Measurements from ENCODE around the gene HEXIM1. TPM values are rescaled to one million over a fixed set of nuclear protein-coding genes. Genes with fewer than 3 reads are reported as not detected.

HEXIM1 gene
- total and polyA plus RNA-seq, 10 donors, result 12.9 to 43.1 (median 26.7) TPM

DNA sequence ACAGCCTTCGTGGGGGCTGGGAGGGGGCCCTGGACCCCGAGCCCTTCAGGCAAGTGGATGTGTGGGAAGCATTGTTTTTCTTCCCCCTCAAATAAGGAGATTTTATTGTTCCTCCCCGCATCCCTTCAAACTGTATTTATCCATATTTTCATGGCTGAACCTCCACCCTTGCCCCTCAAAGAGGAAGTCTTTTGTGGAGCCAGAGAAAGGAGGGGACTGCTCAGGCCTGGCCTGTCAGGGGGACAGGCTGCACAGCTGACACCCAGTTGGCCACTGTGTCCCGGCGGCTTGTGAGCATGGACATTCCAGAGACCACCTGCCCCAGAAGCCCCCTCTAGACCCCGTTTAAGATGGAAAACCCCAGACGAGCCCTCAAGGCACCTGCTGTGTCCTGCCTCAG, 29.3 kb downstream of the HEXIM1 start:
- WGBS, 5 donors, result 75 to 94% (median 87%) methylated on average over 5 to 7 of the region's 7 CpGs
- TF ChIP-seq, protein P1, sequence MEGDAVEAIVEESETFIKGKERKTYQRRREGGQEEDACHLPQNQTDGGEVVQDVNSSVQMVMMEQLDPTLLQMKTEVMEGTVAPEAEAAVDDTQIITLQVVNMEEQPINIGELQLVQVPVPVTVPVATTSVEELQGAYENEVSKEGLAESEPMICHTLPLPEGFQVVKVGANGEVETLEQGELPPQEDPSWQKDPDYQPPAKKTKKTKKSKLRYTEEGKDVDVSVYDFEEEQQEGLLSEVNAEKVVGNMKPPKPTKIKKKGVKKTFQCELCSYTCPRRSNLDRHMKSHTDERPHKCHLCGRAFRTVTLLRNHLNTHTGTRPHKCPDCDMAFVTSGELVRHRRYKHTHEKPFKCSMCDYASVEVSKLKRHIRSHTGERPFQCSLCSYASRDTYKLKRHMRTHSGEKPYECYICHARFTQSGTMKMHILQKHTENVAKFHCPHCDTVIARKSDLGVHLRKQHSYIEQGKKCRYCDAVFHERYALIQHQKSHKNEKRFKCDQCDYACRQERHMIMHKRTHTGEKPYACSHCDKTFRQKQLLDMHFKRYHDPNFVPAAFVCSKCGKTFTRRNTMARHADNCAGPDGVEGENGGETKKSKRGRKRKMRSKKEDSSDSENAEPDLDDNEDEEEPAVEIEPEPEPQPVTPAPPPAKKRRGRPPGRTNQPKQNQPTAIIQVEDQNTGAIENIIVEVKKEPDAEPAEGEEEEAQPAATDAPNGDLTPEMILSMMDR (IDR thresholded peaks at IDR 0.05 in 8 of 11, conservative IDR thresholded peaks at IDR 0.05 in 3 of 11), result no peak
- intact Hi-C loops (cut with DNase I; ENCODE audit: low total_unique reads), result no loop called here
- peaks cover 0 to 34% (median 14%) of the 10 kb centered on the region in 6 donors for H3K4me1 ChIP-seq
- H3K4me3 ChIP-seq, result no peak overlapping the region
- H3K36me3 ChIP-seq, result no peaks in the 10 kb centered on the region
- H3K27ac ChIP-seq, result no peak overlapping the region
- no peaks in the 10 kb centered on the region for H3K27me3 ChIP-seq (replicated peaks in 1 of 7)
- no peak for DNase-seq
- no peaks in the 10 kb centered on the region for H3K9me3 ChIP-seq

DNA sequence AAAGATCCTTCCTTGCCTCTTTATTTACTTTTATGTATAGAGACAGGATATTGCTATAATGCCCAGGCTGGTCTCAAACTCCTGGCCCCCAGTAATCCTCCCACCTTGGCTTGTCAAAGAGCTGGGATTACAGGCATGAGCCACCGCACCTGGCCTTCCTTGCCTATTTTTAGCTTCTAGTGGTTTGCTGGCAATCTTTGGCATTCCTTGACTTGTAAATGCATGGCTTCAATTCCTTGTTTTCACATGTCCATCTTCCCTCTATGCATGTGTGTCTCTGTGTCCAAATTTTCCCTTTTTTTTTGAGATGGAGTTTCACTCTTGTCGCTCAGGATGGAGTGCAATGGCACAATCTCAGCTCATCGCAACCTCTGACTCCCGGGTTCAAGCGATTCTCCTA, 35.9 kb downstream of the HEXIM1 start:
- no peaks in the 10 kb centered on the region for H3K9me3 ChIP-seq
- no peak overlapping the region for H3K27ac ChIP-seq
- H3K4me3 ChIP-seq, result no peak overlapping the region
- no peaks in the 10 kb centered on the region for H3K4me1 ChIP-seq
- WGBS, 5 donors, result 86 to 99% (median 93%) methylated on average over 5 of the region's 5 CpGs
- no peak for TF ChIP-seq POLR2AphosphoS5 (IDR thresholded peaks at IDR 0.05)
- no peak for TF ChIP-seq POLR2A (IDR thresholded peaks at IDR 0.05)
- TF ChIP-seq, protein P1 (IDR thresholded peaks at IDR 0.05 in 8 of 11, conservative IDR thresholded peaks at IDR 0.05 in 3 of 11), result no peak
- intact Hi-C loops (cut with DNase I; ENCODE audit: low total_unique reads), result no loop called here
- H3K27me3 ChIP-seq (replicated peaks in 1 of 7), result no peaks in the 10 kb centered on the region
- H3K36me3 ChIP-seq, result no peaks in the 10 kb centered on the region
- no peak for DNase-seq

DNA sequence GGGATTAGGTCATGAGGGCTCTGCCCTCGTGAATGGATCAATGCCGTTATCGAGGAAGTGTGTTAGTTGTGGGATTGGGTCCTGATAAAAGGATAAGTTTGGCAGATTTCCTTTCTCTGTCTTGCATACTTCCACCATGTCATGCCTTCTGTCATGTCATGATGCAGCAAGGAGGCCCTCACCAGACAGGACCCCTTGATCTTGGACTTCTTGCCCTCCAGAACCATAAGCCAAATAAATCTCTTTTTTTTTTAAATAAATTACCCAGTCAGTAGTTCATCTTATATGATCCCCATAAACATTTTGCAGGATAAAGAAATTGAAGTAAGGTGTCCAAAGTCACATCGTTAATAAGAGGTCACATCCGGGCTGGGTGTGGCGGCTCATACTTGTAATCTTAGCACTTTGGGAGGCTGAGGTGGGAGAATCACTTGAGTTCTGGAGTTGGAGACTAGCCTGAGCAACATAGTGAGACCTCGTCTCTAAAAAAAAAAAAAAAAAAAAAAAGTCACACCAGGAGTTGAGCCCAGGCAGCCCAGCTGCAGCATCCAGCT, 38.6 kb downstream of the HEXIM1 start:
- no peak overlapping the region for H3K27ac ChIP-seq
- intact Hi-C loops (cut with DNase I; ENCODE audit: low total_unique reads), result no loop called here
- H3K4me3 ChIP-seq, result no peak overlapping the region
- WGBS, 5 donors, result 67 to 91% (median 73%) methylated on average over 7 of the region's 7 CpGs
- DNase-seq, result no peak
- no peak for TF ChIP-seq POLR2AphosphoS5 (IDR thresholded peaks at IDR 0.05)
- TF ChIP-seq, protein P1 (IDR thresholded peaks at IDR 0.05 in 8 of 11, conservative IDR thresholded peaks at IDR 0.05 in 3 of 11), result no peak
- no peak for TF ChIP-seq POLR2A (IDR thresholded peaks at IDR 0.05)
- H3K36me3 ChIP-seq, result no peaks in the 10 kb centered on the region
- H3K27me3 ChIP-seq (replicated peaks in 1 of 7), result no peaks in the 10 kb centered on the region
- H3K9me3 ChIP-seq, result no peaks in the 10 kb centered on the region
- H3K4me1 ChIP-seq, result no peaks in the 10 kb centered on the region

DNA sequence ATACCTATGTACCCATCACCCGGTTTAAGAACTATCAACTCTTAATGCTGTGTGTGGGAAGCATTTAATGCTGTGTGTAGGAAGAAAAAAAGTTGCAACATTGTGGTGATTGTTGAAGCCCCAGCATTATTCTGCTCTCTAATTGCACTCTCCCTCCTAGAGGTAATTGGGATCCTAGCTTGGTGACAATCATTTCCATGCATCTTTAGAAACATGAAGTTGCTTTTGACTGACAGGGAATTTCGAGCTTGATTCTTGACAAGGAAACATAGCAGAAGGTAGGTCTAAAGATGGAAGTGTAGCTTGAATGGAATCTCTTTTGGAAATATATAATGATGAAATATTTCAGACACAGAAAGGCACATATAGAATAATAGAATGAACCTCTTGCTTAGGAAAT, 40.7 kb downstream of the HEXIM1 start:
- WGBS, 5 donors, result 61 to 86% (median 69%) methylated on average over 2 of the region's 2 CpGs
- no peak overlapping the region for H3K4me3 ChIP-seq
- DNase-seq, result no peak
- no peaks in the 10 kb centered on the region for H3K9me3 ChIP-seq
- H3K27ac ChIP-seq, result no peak overlapping the region
- H3K36me3 ChIP-seq, result no peaks in the 10 kb centered on the region
- no peak for TF ChIP-seq POLR2AphosphoS5 (IDR thresholded peaks at IDR 0.05)
- TF ChIP-seq POLR2A (IDR thresholded peaks at IDR 0.05), result no peak
- TF ChIP-seq, protein P1 (IDR thresholded peaks at IDR 0.05 in 8 of 11, conservative IDR thresholded peaks at IDR 0.05 in 3 of 11), result no peak
- intact Hi-C loops (cut with DNase I; ENCODE audit: low total_unique reads), result no loop called here
- no peaks in the 10 kb centered on the region for H3K27me3 ChIP-seq (replicated peaks in 1 of 7)
- H3K4me1 ChIP-seq, result no peaks in the 10 kb centered on the region
